HepG2 (cell line): ENCODE results near the gene SHLD1. TPM values are rescaled to one million over a fixed set of nuclear protein-coding genes. Genes with fewer than 3 reads are reported as not detected.
A peak's percentile ranks its signal among the peaks of the same experiment; 100 is the strongest.

ENCODE experiments used
- ATM ChIP-seq: fragments of 450-650 bp; IDR thresholded peaks from 2 replicates; pipeline ENCODE4 v1.7.1; 2017; ENCODE audit warnings: mild to moderate bottlenecking, borderline replicate concordance
- CENPT ChIP-seq: sonication (generic); formaldehyde crosslinking; IDR thresholded peaks from 2 replicates; pipeline ENCODE4 v1.8.0; 2022; ENCODE audit warnings: low read depth, mild to moderate bottlenecking, moderate library complexity, missing genetic modification reagents
- DR1 ChIP-seq: sonication (generic); formaldehyde crosslinking; IDR thresholded peaks from 2 replicates; pipeline ENCODE4 v1.8.0; 2021; ENCODE audit warnings: mild to moderate bottlenecking, missing genetic modification reagents, inconsistent platforms
- HDAC2 ChIP-seq: sonication (generic); formaldehyde crosslinking; IDR thresholded peaks from 2 replicates; pipeline ENCODE4 v1.4.0; 2020; ENCODE audit warnings: missing genetic modification reagents
- HNF4G ChIP-seq, 2 experiments: sonication (generic) in 1 of 2; formaldehyde crosslinking in 1 of 2; IDR thresholded peaks; 2 replicates each; pipeline versions ENCODE4 v1.4.0 to v1.6.1; 2011 to 2020; ENCODE audit warnings: borderline replicate concordance in 2 of 2, low read depth in 2 of 2, mild to moderate bottlenecking in 2 of 2, low read length in 1 of 2, missing genetic modification reagents in 1 of 2, moderate library complexity in 1 of 2
- HNRNPH1 ChIP-seq: fragments of 200-400 bp; formaldehyde crosslinking; optimal IDR thresholded peaks from 2 replicates; pipeline ENCODE3; 2017; ENCODE audit warnings: mild to moderate bottlenecking, low read depth, low read length
- HNRNPL ChIP-seq: fragments of 200-400 bp; formaldehyde crosslinking; IDR thresholded peaks from 2 replicates; pipeline ENCODE4 v1.6.1; 2017; ENCODE audit warnings: mild to moderate bottlenecking, low read depth, low read length
- MAF1 ChIP-seq: sonication (generic); formaldehyde crosslinking; IDR thresholded peaks from 2 replicates; pipeline ENCODE4 v1.5.0; 2020; ENCODE audit warnings: missing genetic modification reagents, borderline replicate concordance
- MED8 ChIP-seq: sonication (generic); formaldehyde crosslinking; IDR thresholded peaks from 2 replicates; pipeline ENCODE4 v1.8.1; 2023; ENCODE audit warnings: mild to moderate bottlenecking, missing genetic modification reagents; ENCODE audit not compliant: insufficient replicate concordance
- MTF1 ChIP-seq: sonication (generic); formaldehyde crosslinking; IDR thresholded peaks from 2 replicates; pipeline ENCODE4 v1.5.0; 2020; ENCODE audit warnings: missing genetic modification reagents
- NFE2L2 ChIP-seq: fragments of 150-350 bp; IDR thresholded peaks from 2 replicates; pipeline ENCODE4 v1.6.1; 2014; ENCODE audit warnings: low read length
- PAF1 ChIP-seq: IDR thresholded peaks from 2 replicates; pipeline ENCODE4 v1.6.1; 2016; ENCODE audit warnings: missing genetic modification reagents, missing compliant biosample characterization
- SATB2 ChIP-seq: sonication (generic); formaldehyde crosslinking; IDR thresholded peaks from 2 replicates; pipeline ENCODE4 v1.5.0; 2020; ENCODE audit warnings: missing genetic modification reagents
- SMARCC2 ChIP-seq: fragments of 450-650 bp; IDR thresholded peaks from 2 replicates; pipeline ENCODE4 v1.6.1; 2017; ENCODE audit warnings: antibody characterized with exemption, mild to moderate bottlenecking
- SUZ12 ChIP-seq: fragments of 150-350 bp; IDR thresholded peaks from 2 replicates; pipeline ENCODE4 v1.6.1; 2014; ENCODE audit warnings: low read depth, low read length
- TAF15 ChIP-seq: fragments of 200-400 bp; formaldehyde crosslinking; IDR thresholded peaks from one replicate; pipeline ENCODE4 v1.6.1; 2018; ENCODE audit warnings: mild to moderate bottlenecking, low read depth, low read length; ENCODE audit not compliant: poor library complexity, severe bottlenecking
- ZFP62 ChIP-seq: sonication (generic); formaldehyde crosslinking; IDR thresholded peaks from 2 replicates; pipeline ENCODE4 v1.4.0; 2020; ENCODE audit warnings: missing genetic modification reagents
- ZFYVE20 ChIP-seq: sonication (generic); formaldehyde crosslinking; IDR thresholded peaks from 2 replicates; pipeline ENCODE4 v1.8.0; 2023; ENCODE audit warnings: low read depth, mild to moderate bottlenecking, moderate library complexity, missing genetic modification reagents, borderline replicate concordance
- ZNF232 ChIP-seq: sonication (generic); formaldehyde crosslinking; IDR thresholded peaks from 2 replicates; pipeline ENCODE4 v1.4.0; 2020; ENCODE audit warnings: missing genetic modification reagents, borderline replicate concordance
- ZNF263 ChIP-seq: sonication (generic); formaldehyde crosslinking; IDR thresholded peaks from 2 replicates; pipeline ENCODE4 v1.4.0; 2020; ENCODE audit warnings: missing genetic modification reagents
- ZNF354B ChIP-seq: sonication (generic); formaldehyde crosslinking; IDR thresholded peaks from 2 replicates; pipeline ENCODE4 v1.8.0; 2022; ENCODE audit warnings: mild to moderate bottlenecking, missing genetic modification reagents
- ZNF446 ChIP-seq: sonication (generic); formaldehyde crosslinking; IDR thresholded peaks from 2 replicates; pipeline ENCODE4 v1.5.0; 2020; ENCODE audit warnings: mild to moderate bottlenecking, missing genetic modification reagents
- ZNF546 ChIP-seq: sonication (generic); formaldehyde crosslinking; conservative IDR thresholded peaks from 2 replicates; pipeline ENCODE4 v1.8.1; 2023; ENCODE audit warnings: mild to moderate bottlenecking, missing genetic modification reagents
- ZNF737 ChIP-seq: sonication (generic); formaldehyde crosslinking; IDR thresholded peaks from 2 replicates; pipeline ENCODE4 v1.5.0; 2020; ENCODE audit warnings: missing genetic modification reagents, mild to moderate bottlenecking, borderline replicate concordance
- ZNF75D ChIP-seq: sonication (generic); formaldehyde crosslinking; IDR thresholded peaks from 2 replicates; pipeline ENCODE4 v1.8.1; 2023; ENCODE audit warnings: missing genetic modification reagents, mild to moderate bottlenecking, borderline replicate concordance
- polyA plus RNA-seq, 8 experiments: library from polyadenylated mRNA; depleted of rRNA in 3 of 8; stranded (reverse) in 7 of 8; unstranded in 1 of 8; fragments of >200 nt; fragmentation: Illumina TruSeq in 4 of 8; extraction: Trizol in 4 of 8; gene quantifications; 2 replicates each; pipeline versions ENCODE4 v1.2.1 to v1.2.3, GENCODE V29; 2011 to 2016; ENCODE audit warnings: low read depth in 4 of 8, missing spikeins in 1 of 8, mixed read lengths in 1 of 8; ENCODE audit not compliant: insufficient read depth in 1 of 8
- total RNA-seq, 5 experiments: library from RNA; depleted of rRNA; stranded (reverse); fragments of >200 nt; fragmentation: Illumina TruSeq; extraction: Trizol; gene quantifications; 2 replicates each; pipeline ENCODE4 v1.2.3, GENCODE V29; 2016; ENCODE audit warnings: low read depth in 1 of 5
- TF ChIP-seq, protein P1 (sequence below): sonication (generic); formaldehyde crosslinking; IDR thresholded peaks from 2 replicates; pipeline ENCODE4 v1.5.1; 2020; ENCODE audit warnings: missing genetic modification reagents, mild to moderate bottlenecking, borderline replicate concordance
- TF ChIP-seq, protein P2 (sequence below): sonication (generic); formaldehyde crosslinking; IDR thresholded peaks from 2 replicates; pipeline ENCODE4 v1.5.1; 2020; ENCODE audit warnings: missing genetic modification reagents, mild to moderate bottlenecking, borderline replicate concordance
- TF ChIP-seq, protein P3 (sequence below): sonication (generic); formaldehyde crosslinking; IDR thresholded peaks from 2 replicates; pipeline ENCODE4 v1.4.0; 2020; ENCODE audit warnings: missing genetic modification reagents; ENCODE audit errors: not compliant biosample characterization

Gene SHLD1
- total and polyA plus RNA-seq, 2 of the 13 experiments (the other 11 are each of a cell fraction or from before 2014, with no cell fraction given) = 8.9 to 10.0 TPM

DNA sequence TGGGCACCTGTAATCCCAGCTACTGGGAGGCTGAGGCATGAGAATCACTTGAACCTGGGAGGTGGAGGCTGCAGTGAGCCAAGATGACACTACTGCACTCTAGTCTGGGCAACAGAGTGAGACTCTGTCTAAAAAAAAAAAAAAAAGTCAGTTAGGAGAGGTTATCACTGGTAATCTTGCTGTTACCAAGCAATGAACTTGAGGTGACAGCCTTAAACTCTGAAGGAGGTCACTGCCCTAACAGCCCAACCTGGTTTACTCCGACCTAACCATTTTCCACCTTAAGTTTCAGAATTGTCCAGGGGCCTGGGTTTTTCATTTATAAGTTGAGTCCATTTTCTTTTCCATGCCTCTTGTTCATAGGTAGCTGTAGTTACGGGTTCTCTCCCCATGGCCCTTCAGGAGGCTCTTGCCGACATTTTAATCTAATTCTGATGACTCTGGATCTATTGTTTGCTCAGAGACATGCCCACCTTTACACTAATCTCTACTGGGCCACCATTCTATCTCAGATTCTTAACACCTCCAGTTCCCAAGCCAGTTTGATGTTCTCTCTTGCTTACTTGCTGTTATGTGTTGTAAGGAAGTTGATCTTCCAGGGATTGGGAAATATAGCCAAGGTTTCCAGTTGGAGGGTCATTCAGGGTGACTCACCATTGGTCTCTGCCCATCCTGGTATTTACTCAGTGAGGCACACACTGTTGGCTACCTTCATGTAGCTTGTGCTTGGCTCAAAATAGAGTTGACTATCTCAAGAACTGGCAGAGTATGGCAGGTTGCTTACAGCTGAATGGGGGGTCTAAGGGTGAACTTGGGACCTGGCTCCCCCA, 29.1 kb downstream of the SHLD1 start (continued):
- TF ChIP-seq SATB2 (CRISPR knock-in tag) = no peak
- TF ChIP-seq ZNF232 (CRISPR knock-in tag) = no peak
- TF ChIP-seq, protein P1, sequence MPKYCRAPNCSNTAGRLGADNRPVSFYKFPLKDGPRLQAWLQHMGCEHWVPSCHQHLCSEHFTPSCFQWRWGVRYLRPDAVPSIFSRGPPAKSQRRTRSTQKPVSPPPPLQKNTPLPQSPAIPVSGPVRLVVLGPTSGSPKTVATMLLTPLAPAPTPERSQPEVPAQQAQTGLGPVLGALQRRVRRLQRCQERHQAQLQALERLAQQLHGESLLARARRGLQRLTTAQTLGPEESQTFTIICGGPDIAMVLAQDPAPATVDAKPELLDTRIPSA (CRISPR knock-in tag) = no peak
- TF ChIP-seq TAF15 = no peak
- TF ChIP-seq HNRNPL = no peak
- TF ChIP-seq, protein P2, sequence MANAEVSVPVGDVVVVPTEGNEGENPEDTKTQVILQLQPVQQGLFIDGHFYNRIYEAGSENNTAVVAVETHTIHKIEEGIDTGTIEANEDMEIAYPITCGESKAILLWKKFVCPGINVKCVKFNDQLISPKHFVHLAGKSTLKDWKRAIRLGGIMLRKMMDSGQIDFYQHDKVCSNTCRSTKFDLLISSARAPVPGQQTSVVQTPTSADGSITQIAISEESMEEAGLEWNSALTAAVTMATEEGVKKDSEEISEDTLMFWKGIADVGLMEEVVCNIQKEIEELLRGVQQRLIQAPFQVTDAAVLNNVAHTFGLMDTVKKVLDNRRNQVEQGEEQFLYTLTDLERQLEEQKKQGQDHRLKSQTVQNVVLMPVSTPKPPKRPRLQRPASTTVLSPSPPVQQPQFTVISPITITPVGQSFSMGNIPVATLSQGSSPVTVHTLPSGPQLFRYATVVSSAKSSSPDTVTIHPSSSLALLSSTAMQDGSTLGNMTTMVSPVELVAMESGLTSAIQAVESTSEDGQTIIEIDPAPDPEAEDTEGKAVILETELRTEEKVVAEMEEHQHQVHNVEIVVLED (CRISPR knock-in tag) = no peak
- no peak for TF ChIP-seq SUZ12
- no peak for TF ChIP-seq ZNF446 (CRISPR knock-in tag)
- no peak for TF ChIP-seq HNRNPH1
- no peak for TF ChIP-seq DR1 (CRISPR knock-in tag)
- TF ChIP-seq ZNF75D (CRISPR knock-in tag) = no peak
- TF ChIP-seq MED8 (CRISPR knock-in tag) = no peak
- TF ChIP-seq NFE2L2 = no peak
- no peak for TF ChIP-seq PAF1 (CRISPR knock-in tag)
- TF ChIP-seq, protein P3, sequence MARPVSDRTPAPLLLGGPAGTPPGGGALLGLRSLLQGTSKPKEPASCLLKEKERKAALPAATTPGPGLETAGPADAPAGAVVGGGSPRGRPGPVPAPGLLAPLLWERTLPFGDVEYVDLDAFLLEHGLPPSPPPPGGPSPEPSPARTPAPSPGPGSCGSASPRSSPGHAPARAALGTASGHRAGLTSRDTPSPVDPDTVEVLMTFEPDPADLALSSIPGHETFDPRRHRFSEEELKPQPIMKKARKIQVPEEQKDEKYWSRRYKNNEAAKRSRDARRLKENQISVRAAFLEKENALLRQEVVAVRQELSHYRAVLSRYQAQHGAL = no peak
- no peak for TF ChIP-seq ZFP62 (CRISPR knock-in tag)
- peak; percentile 81; the same call in 1 of the 2 replicates for TF ChIP-seq HNF4G (IDR thresholded peaks at IDR 0.05; ENCODE audit: borderline replicate concordance, low read depth, low read length)
- TF ChIP-seq HNF4G (CRISPR knock-in tag; IDR thresholded peaks at IDR 0.05; ENCODE audit: borderline replicate concordance, low read depth) = peak; percentile 86
- no peak for TF ChIP-seq ZNF737 (CRISPR knock-in tag)
- no peak for TF ChIP-seq CENPT
- TF ChIP-seq MTF1 (CRISPR knock-in tag) = no peak
- no peak for TF ChIP-seq ZNF546
- TF ChIP-seq SMARCC2 = peak; percentile 96
- no peak for TF ChIP-seq ZNF263 (CRISPR knock-in tag)
- peak; percentile 95 for TF ChIP-seq HDAC2 (CRISPR knock-in tag)
- no peak for TF ChIP-seq ZFYVE20 (CRISPR knock-in tag)
- TF ChIP-seq ZNF354B (CRISPR knock-in tag) = 0 out of 2 replicates have a peak, but pooled peaks have one; percentile 20
- no peak for TF ChIP-seq MAF1 (CRISPR knock-in tag)
- no peak for TF ChIP-seq ATM
